Activated gamma-delta T cell treated with anti-CD3 and anti-CD28 coated beads, Interleukin-2, amount 50 U/mL, for 16 hours (primary cell): Measurements from ENCODE around the gene GDI2.
"Not testable (repeated sequence)": the region's sequence is repeated elsewhere in the genome, so short reads cannot be mapped to it uniquely, and the experiment has no call there.

Experiments
- DNase-seq: peaks from one replicate; pipeline ENCODE4 v3.0.0-alpha.2; 2020; ENCODE audit warnings: low read depth

The GDI2 gene

DNA sequence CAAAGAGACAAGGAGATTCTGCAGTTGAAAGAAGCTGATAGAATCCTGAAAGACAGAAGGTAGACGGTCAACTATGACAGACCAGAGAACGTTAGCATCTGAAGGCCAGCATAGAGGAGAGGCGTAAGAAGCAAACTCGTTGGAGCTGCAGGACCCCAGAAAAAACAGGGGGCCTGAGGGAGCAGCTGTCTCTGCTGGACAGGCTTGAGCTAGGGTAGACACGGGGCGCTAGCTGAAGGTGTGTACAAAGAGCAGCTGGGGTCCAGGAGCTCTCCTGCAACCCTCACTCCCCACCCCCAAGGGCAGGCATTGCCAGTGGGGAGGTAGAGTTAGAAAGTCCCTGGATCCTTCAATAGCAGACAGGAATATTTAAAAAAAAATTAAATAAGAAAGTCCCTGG lies 14.6 kb upstream of the GDI2 start:
- DNase-seq = no peak

GRCh38 chr10:5826511-5826910 lies 13.3 kb upstream of the GDI2 start:
- not testable (repeated sequence) for DNase-seq

GRCh38 chr10:5818894-5819293 lies 5.7 kb upstream of the GDI2 start:
- DNase-seq = no peak

DNA sequence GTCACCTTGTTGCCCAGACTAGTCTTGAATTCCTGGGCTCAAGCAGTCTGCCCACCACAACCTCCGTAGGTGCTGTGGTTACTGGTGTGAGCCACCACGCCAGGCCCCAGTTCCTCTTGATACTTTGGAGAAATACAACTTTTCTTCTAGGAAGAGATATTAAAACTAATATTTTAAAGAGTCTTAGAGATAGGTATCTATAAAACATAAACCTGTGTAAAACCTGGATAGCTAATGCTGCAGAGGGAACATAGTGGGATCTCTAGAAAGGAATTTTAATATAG lies 4.8 kb upstream of the GDI2 start:
- DNase-seq = no peak

DNA sequence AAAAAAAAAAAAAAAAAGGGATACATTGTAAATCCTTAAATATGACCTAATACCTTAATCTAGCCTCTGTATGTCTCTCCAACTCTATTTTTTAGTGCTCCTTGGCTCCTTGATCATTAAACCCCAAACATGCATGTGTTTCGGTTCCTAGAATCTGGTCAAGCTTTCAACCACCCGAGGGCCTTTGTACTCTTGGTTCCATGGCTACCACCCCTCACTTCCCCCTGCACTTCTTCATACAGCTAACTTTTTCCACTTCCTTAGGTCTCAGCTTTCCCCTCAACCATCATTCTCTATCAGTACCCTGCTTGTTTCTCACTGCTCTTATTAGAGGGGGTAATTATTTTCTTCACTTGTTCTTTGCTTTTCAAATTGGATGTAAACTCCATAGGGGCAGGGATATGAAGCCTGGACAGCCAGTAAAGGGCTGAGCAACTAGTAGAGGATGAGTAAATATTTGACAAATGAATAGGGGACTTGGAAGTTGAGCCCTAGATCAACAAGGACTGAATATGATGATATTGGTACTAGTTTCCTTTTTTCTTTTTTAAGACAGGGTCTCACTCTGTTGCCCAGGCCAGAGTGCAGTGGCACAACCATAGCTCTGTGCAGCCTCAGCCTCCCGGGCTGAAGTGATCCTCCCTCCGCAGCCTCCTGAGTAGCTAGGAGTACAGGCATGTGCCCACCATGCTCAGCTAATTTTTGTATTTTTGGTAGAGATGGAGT lies 4.3 kb upstream of the GDI2 start:
- DNase-seq = no peak

DNA sequence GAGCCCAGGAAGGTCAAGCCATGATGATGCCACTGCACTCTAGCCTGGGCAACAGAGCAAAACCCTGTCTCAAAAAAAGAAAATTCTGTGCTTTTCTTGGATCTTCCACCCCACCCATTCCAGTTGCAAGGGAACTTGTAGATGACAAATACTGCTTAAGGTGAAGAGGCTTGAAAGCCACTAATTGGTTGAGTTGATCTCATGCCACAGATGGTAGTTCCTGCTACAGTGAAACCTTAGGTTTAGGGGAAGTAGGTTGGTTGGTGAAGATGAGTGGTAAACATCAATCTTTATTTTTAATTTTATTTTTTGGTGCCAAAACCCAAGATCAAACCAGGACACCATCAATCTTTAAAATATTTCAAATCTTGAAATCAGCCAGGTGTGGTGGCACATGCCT lies 2.9 kb upstream of the GDI2 start:
- DNase-seq = no peak

DNA sequence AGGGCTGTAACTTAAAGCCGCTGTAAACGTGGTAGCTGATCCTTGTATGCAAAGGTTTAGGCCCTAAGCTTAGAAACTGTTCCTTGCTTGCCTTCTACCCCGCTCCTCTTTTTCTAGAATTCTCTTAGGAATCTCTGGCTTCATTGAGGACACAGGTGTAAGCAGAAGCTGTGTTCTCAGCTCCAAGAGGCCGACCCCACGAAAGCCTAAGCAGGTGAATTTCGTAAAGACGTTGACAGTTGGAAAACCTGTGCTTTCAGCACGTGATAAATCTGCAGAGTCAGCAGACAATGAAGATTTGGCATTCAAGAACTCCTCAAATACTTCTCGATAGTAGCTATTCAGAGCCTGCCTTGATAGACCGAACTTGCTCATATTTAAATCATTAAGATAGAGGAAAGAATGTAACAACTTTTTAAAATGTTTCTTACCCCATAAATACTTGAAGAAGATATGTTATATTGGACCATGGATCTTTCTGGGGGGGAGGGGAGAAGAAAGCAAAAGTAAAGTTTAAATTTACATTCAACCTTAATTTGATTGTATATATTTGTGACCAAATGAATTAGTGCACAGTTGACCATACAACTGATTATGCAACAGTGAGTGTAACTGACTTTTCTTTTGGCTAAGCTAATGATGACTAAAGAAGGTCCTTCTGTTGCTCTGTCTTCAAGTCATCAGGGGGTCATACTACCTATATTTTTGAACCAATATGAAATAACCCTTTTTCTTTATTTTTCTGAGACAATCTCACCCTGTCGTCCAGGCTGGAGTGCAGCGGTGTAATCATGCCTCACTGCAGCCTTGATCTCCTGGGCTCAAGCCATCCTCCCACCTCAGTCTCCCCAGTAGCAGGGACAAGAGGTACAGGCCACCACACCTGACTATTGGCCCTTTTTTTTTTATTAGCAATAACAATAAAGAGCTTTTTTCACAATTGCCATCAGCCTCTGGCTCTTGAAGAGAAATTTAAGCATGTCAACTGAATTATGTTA lies 1.2 kb upstream of the GDI2 start:
- DNase-seq = no peak

DNA sequence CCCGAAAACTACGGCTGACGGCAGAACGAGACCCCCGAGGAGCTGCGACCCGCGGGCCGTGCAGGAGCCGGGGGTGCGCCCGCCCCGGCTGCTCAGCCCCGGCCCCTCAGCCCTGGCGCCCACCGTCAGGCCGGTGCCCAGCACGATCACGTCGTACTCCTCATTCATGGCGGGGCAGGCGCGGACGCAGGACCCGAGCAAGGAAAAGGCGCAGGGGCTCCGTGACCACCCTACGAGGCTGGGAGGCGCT lies 218 bp downstream of the GDI2 start:
- no peak for DNase-seq

GRCh38 chr10:5812283-5813090 lies 747 bp downstream of the GDI2 start:
- DNase-seq = peak; percentile 19

GRCh38 chr10:5811387-5811821 lies 1.8 kb downstream of the GDI2 start:
- DNase-seq = no peak

DNA sequence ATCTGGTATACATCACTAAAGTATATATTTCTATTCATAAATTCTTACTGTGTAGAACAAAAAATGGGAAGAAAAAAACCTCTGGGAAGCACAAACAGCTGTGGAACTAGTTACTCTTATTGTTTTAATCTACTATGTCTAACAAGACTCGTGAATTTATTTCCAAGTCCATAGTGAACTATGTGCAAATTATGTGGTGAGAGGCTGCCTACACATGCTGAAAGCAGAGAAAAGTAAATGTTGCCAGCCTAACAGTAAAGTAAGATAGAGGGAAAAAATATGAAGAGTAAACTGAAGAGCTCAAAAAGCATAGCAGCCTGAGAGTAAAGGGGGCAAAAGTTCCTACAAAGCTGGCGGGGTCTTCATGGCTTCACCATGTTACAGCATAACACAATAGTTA lies 3.0 kb downstream of the GDI2 start:
- DNase-seq = no peak

- DNase-seq = no peak
These were observed 3.6 kb downstream of the GDI2 start for GRCh38 chr10:5809527-5810154.

- not testable (repeated sequence) for DNase-seq
These were observed 4.3 kb downstream of the GDI2 start for GRCh38 chr10:5808783-5809392.

GRCh38 chr10:5806745-5807144 lies 6.5 kb downstream of the GDI2 start:
- no peak for DNase-seq

GRCh38 chr10:5805711-5806110 lies 7.5 kb downstream of the GDI2 start:
- no peak for DNase-seq

GRCh38 chr10:5805260-5805659 lies 8.0 kb downstream of the GDI2 start:
- no peak for DNase-seq

DNA sequence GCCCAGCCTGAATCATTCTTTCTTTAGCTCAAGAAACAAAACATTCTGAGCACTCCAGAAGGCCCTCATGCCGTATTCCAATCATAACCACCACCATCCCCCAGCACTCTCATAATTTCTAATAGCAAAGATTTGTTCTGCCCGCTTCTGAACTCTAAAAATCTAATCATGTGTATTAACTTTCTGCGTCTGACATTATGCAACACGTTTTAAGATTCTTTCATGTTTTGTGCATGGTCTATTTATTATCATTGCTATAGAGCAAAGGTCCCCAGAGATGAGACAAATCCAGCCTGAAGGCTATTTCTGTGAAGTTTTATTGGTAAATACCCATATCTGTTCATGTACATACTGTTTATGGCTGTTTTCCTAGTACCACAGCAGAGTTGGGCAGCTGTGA lies 8.8 kb downstream of the GDI2 start:
- no peak for DNase-seq

DNA sequence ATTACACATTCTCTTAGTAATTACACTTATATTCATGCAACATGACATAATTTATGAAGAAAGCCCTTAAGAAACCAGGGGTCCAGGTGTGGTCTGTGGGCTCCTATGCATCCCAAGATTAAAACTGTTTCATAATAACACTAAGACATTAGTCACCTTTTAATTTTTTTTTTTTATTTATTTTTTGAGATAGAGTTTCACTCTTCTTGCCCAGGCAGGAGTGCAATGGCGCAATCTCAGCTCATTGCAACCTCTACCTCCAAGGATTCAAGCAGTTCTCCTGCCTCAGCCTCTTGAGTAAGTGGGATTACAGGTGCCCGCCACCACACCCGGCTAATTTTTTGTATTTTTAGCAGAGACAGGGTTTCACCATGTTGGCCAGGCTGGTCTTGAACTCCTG lies 12.5 kb downstream of the GDI2 start:
- no peak for DNase-seq

DNA sequence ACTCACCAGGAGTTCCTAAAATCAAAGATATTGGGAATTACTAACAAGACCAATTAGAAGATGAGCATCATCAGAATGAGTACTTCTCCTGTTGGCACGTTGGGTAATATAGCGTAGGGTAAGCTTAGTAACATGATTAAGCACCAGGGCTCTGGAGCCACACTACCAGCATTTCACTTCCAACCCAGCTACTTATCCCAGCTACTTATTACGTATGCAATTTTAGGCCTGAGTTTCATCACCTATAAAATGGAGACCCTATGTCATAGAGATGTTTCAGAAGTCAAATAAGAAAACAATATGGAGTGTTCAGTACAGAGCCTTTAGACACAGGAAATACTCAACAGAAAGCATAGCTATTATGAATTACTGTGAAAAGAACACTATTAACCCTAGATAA lies 19.0 kb downstream of the GDI2 start:
- DNase-seq = no peak

DNA sequence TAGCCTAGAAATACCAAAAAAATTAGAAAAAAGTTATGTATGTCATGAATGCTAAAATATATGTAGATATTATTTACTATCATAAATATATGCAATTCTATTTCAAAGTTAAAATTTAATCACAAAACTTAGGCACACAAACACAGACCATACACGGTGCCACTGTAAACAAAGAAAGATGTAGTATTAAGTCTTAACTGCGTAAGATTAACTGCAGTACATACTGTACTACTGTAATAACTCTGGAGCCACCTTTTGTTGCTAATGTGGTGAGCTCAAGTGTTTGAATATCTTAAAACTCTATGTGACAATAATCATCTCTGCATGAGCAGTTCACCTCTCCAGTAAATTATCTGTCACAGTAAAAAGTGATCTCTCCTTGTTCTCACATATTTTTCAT lies 23.6 kb downstream of the GDI2 start:
- DNase-seq = no peak

DNA sequence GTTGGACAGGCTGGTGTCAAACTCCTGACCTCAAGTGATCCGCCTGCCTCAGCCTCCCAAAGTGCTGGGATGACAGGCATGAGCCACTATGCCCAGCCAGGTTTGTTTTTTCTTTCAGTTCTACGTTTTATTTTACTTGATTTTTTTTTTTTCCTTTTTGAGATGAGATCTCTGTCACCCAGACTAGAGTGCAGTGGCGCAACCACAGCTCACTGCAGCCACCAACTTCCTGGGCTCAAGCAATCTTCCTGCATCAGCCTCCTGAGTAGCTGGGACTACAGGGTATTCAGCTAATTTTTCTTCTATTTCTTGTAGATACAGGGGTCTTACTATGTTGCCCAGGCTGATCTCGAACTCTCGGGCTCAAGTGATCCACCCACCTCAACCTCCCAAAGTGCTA lies 24.3 kb downstream of the GDI2 start:
- no peak for DNase-seq

GRCh38 chr10:5783300-5783699 lies 29.9 kb downstream of the GDI2 start:
- no peak for DNase-seq
